HG03442 (cell line): Measurements from ENCODE around the gene PNKP.

Experiments
- ATAC-seq: cut with Tn5 transposase; IDR thresholded peaks from one replicate; pipeline ENCODE4 v1.9.1; 2021; ENCODE audit warnings: mild to moderate bottlenecking, moderate library complexity; ENCODE audit not compliant: unreplicated experiment

The PNKP gene

GRCh38 chr19:49847731-49848696 is 19.4 kb downstream of the PNKP start:
- no peak for ATAC-seq

DNA sequence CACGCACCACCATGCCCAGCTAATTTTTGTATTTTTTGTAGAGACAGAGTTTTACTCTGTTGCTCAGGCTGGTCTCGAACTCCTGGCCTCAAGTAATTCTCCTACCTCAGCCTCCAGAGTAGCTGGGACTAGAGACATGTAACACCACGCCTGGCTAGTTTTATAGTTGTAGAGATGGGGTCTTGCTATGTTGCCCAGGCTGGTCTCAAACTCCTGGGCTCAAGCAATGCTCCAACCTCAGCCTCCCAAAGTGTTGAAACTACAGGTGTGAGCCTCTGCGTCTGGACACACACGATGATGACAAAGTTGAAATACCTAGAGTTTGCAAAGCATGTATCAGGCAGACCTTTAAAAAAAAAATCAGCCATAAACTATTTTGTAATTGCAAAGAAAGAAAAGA is 21.0 kb downstream of the PNKP start:
- no peak for ATAC-seq

DNA sequence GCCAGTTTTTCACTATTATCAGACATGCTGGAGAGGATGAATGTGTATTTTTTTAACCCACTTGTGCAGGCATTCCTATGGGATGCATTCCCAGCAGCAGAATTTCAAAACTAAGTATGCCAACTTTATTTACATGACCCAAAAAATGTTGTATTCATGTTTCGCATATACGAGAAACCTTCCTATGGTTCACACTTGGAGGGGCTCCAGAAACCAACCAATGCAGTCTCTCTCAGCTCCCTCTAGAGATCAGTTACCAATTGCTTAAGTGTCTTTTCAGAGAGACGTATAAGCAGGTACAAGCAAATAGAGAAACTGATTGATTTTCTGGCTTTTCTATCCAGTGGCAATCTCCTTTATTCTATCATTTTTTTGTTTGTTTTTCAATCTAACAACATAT is 22.0 kb downstream of the PNKP start:
- ATAC-seq = no peak

DNA sequence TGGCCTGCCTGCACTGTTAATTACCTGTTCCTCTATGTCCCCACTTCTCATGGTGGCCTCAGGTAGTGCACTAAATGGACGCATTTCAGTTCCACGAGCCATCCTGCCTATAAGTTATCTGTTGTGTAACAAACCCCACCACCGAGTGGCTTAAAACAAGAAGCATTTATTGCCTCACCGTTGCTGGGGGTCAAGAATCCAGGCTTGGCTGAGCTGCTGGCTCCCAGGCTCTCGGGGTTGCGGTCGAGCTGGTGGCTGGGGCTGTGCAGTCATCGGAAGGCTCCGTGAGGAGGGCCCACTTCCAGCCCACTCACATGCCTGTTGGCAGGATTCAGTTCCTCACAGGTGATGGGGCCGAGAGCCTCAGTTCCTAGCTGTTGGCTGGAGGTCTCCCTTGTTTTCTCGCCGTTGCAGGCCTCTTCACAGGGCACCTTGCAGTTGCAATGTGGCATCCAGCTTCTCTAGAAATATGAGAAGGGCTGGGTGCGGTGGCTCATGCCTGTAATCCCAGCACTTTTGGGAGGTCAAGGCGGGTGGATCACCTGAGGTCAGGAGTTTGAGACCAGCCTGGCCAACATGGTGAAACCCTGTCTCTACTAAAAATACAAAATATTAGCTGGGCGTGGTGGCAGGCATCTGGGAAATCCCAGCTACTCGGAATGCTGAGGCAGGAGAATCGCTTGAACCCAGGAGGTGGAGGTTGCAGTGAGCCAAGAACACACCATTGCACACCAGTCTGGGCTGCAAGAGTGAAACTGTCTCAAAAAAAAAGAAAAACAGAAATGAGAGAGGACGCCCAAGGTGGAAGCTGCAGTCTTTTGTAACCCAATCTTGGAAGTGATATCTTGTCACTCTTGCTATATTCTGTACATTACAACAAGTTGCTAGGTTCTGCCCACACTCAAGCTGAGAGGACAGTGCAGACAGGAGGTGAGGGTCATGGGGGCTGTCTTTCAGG is 23.0 kb downstream of the PNKP start:
- no peak for ATAC-seq

- ATAC-seq = no peak
Measured at GRCh38 chr19:49843265-49843664, 24.1 kb downstream of the PNKP start.

- ATAC-seq = no peak
Measured at GRCh38 chr19:49840736-49841249, 26.6 kb downstream of the PNKP start.

DNA sequence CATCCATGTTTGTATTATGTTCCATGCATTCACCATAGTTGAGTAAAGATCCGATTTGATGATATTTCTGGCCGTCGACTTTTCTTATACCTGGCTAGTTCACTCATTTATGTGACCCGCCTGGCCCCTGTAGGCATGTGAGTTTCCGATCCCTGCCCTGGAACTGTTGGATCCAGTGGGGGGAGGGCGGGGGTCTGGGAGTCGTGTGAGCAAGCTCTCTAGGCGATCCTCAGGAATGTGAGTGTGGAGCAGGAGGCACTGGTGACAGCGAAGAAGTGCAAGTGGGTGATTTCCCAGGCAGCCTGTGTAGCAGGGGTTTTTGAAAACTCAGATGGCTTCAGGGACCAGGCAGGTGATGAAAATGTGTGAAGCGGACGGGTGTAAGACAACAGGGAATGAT is 27.1 kb downstream of the PNKP start:
- no peak for ATAC-seq

- ATAC-seq = no peak
Measured at GRCh38 chr19:49839713-49840112, 27.7 kb downstream of the PNKP start.

- ATAC-seq = no peak
Measured at GRCh38 chr19:49838885-49839588, 28.3 kb downstream of the PNKP start.

DNA sequence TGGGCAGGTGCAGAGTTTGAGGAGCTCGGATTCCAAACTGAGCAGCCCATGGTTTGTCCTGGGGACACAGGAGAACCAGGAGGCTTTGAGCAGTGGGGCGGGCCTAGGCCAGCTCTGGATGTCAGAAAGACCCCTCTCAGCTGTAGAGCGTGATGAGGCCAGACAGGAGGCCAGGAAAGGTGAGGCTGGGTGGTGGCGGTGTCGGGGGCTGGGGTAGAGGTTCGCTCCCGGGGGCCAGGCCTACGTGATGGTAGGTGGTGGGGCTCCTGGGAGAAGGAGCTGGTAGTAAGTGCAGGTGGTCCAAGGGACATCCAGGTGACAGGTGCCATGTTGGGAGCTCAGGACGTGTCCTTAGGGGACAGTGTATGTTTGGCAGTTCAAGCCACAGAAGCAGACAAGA is 30.0 kb downstream of the PNKP start:
- no peak for ATAC-seq

- ATAC-seq = no peak
Measured at GRCh38 chr19:49837009-49837310, 30.4 kb downstream of the PNKP start.

DNA sequence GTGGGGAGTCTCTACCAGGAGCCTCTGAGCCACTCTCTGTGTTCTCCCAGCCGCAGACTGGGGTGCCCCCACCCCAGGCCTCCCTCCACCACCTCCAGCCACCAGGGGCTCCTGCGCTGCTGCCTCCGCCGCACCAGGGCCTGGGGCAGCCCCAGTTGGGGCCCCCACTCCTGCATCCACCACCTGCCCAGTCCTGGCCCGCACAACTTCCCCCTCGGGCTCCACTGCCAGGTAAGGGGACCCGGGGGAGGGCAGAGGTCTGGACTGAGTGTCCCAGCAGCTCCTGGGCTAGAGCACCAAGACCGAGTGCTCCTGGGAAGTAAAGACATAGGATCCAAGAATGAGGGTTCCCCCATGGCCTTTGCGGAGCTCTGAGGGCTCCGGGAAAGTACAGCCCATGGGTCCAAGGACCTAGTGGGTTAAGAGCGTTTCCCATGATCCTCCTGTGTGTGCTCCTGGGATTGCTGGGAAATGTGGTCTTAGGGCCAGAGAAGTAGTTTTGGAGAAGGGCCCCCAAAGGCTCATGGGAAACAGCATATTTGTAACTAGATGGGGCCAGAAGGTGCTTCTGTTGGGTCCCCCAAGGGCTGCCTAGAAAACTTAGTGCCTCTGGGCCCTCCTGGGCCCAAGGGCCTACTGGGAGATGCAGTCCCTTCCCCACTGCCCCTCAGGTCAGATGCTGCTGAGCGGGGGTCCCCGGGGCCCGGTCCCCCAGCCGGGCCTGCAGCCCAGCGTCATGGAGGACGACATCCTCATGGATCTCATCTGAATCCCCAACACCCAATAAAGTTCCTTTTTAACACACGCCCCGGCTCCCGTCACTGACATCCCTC is 31.0 kb downstream of the PNKP start:
- no peak for ATAC-seq

- ATAC-seq = no peak
Measured at GRCh38 chr19:49835562-49835961, 31.8 kb downstream of the PNKP start.

DNA sequence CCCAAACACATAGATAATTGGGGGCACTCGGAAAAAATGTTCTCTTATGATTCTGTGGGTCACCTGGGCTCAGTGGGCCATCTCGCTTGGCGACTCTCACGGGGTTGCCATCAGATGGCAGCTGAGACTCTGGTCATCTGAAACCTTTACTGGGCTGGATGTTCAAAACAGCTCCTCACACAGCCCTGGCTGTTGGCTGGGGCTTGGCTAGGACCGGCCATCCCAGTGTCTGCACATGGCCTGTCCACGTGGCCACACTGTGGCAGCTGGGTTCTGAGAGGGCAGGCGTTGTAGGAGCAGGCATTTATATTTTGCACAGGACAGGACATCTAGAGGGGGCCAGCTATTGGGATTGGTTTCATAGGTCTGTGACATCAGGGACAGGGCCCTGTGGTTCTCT is 33.8 kb downstream of the PNKP start:
- no peak for ATAC-seq

DNA sequence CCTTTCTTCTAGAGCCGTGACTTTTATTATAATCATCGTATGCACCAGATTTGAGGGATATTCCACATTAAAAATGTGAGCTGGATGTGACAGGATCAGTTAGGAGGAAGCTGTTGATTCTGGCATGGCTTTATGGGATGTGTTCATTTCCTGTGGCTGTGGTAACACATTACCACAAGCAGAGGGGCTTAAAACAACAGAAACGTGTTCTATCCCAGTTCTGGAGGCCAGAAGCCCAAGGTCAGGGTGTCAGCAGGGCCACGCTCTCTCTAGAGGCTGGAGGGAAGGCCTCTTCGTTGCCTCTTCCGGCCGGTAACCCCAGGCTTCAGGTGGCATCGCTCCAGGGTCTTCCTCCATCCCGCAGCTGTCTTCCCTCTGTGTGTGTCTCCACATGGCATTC is 34.8 kb downstream of the PNKP start:
- no peak for ATAC-seq

DNA sequence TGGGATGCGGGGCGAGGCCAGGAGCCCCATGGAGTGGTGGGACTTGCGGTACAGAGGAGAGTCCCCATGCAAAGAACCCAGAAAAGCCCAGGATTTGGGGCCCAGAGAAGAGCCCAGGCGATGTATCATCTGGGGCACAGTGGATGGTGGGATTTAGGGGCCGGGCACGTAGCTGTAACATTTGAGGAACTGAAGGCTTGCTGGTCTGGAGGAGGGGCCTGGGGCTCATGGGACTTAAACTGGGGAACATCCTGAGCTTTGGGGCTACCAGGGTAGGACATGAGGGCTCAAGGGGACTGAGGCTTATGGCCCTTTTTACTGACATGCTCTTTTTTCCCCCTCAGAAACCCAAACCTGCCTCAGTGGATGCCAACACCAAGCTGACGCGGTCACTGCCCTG is 35.8 kb downstream of the PNKP start:
- no peak for ATAC-seq

DNA sequence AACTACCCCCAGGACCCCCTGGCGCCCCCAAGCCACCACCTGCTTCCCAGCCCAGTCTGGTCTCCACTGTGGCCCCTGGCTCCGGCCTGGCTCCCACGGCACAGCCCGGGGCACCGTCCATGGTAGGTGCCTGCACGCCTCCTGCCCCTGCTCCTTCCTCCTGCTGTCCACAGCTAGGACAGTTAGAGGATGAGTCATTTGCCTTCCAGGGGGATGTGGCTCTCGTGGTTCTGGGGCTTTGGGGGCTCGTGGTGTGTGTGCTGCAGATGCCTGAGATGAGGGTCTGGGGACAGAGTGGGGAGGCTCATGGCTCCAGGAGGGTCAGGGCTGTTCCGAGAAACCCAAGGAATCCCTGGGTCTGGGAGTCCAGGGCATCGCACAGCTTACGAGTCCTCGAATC is 36.6 kb downstream of the PNKP start:
- ATAC-seq = no peak

GRCh38 chr19:49829721-49830120 is 37.7 kb downstream of the PNKP start:
- no peak for ATAC-seq

GRCh38 chr19:49829200-49829599 is 38.2 kb downstream of the PNKP start:
- no peak for ATAC-seq

- ATAC-seq = no peak
Measured at GRCh38 chr19:49827034-49827433, 40.3 kb downstream of the PNKP start.
